ENCODE data around the gene KLF18.

KLF18 gene

DNA sequence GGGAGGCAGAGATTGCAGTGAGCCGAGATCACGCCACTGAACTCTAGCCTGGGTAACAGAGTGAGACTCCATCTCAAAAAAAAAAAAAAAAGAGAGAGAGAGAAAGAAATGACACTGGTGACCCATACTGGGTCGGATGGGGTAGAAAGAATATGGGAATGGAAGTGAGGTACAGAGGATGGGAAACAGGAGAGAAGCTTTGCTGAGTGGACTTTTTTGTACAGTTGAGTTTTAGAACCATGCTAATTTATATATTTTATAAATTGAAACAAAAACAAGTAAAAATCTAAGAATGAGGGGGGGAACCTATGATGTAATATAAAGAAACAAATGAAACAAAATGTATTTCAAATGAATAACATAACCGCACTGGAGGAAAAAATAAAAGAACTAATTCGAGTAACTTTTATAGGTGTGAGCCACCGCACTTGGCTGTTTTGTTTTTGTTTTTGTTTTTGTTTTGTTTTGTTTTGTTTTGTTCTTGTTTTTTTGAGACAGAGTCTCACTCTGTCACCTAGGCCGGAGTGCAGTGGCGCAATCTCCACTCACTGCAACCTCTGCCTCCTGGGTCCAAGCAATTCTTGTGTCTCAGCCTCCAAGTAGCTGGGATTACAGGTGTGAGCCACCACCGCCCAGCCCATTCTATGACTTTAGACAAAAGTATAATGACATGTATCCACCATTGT, 41.1 kb downstream of the KLF18 start:
- Histone ChIP-seq H3K27ac (ENCODE audit: extremely low read depth, low read depth, low read length) (no peak overlapping the region), H3K4me3 (ENCODE audit: low read depth, low read length) (no peak overlapping the region), H3K36me3 (ENCODE audit: control insufficient read depth in 2 of 2, insufficient read depth in 1 of 2, low read length in 2 of 2) (no peaks in the 10 kb centered on the region), H3K4me1 (ENCODE audit: control insufficient read depth, insufficient read depth, low read length) (no peaks in the 10 kb centered on the region), H3K9me3 (ENCODE audit: control insufficient read depth, insufficient read depth, low read depth, low read length) (no peaks in the 10 kb centered on the region)
- TF ChIP-seq ZNF600 (tag by site-specific recombination; IDR thresholded peaks at IDR 0.05) (no peak), ZNF544 (tag by site-specific recombination; IDR thresholded peaks at IDR 0.05) (no peak), ZNF23 (tag by site-specific recombination; IDR thresholded peaks at IDR 0.05; ENCODE audit: borderline replicate concordance) (no peak), ZNF624 (tag by site-specific recombination; IDR thresholded peaks at IDR 0.05) (no peak), ZNF768 (tag by site-specific recombination; IDR thresholded peaks at IDR 0.05) (no peak), ZNF549 (tag by site-specific recombination; IDR thresholded peaks at IDR 0.05) (no peak), ZNF16 (tag by site-specific recombination; IDR thresholded peaks at IDR 0.05; ENCODE audit: low read depth) (no peak), KLF16 (tag by site-specific recombination; IDR thresholded peaks at IDR 0.05) (no peak), ZNF248 (tag by site-specific recombination; IDR thresholded peaks at IDR 0.05) (no peak)
- TF ChIP-seq, protein P1, sequence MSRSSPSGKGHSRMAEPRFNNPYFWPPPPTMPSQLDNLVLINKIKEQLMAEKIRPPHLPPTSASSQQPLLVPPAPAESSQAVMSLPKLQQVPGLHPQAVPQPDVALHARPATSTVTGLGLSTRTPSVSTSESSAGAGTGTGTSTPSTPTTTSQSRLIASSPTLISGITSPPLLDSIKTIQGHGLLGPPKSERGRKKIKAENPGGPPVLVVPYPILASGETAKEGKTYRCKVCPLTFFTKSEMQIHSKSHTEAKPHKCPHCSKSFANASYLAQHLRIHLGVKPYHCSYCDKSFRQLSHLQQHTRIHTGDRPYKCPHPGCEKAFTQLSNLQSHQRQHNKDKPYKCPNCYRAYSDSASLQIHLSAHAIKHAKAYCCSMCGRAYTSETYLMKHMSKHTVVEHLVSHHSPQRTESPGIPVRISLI (tag by site-specific recombination; IDR thresholded peaks at IDR 0.05), result no peak
- ChIA-PET CTCF (interaction anchor here (0.6 kb wide), 1 partner anchor 9 kb away, joined by 3 read pairs; no protein-coding TSS in a partner anchor), POLR2A (no interaction called here)

DNA sequence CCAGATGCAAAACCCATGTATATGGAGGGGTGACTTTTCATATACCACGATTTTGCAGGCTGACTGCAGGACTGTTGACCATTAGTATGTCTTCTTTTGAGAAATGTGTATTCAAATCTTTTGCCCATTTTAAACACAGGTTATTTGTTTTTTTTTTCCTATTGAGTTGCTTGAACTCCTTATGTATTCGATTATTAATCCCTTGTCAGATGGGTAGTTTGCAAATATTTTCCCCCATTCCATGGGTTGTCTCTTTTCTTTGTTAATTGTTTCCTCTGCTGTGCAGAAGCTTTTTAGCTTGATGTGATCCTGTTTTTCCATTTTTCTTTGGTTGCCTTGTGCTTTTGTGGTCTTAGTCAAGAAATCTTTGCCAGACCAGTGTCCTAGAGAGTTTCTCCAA, 47.4 kb downstream of the KLF18 start:
- ChIA-PET CTCF (interaction anchor here (0.7 to 2.2 kb wide), 3 partner anchors 10 to 558 kb away, joined by 4 to 8 read pairs (median 5); no protein-coding TSS in a partner anchor), POLR2A (interaction anchor here (0.7 kb wide), 1 partner anchor 270 kb away, joined by 4 read pairs; no protein-coding TSS in a partner anchor)
- no peaks in the 10 kb centered on the region for H3K9me3 ChIP-seq (ENCODE audit: control insufficient read depth, insufficient read depth, low read depth, low read length)
- no peaks in the 10 kb centered on the region for H3K4me1 ChIP-seq (ENCODE audit: control insufficient read depth, insufficient read depth, low read length)
- no peaks in the 10 kb centered on the region for H3K36me3 ChIP-seq (ENCODE audit: control insufficient read depth in 2 of 2, insufficient read depth in 1 of 2, low read length in 2 of 2)
- no peak overlapping the region for H3K27ac ChIP-seq (ENCODE audit: extremely low read depth, low read depth, low read length)
- TF ChIP-seq ZNF585B (tag by site-specific recombination; IDR thresholded peaks at IDR 0.05) (no peak), GFI1B (tag by site-specific recombination; IDR thresholded peaks at IDR 0.05) (no peak), BCL11A (tag by site-specific recombination; IDR thresholded peaks at IDR 0.05; ENCODE audit: low read depth) (no peak), ZNF121 (tag by site-specific recombination; IDR thresholded peaks at IDR 0.05) (no peak), ZNF843 (tag by site-specific recombination; IDR thresholded peaks at IDR 0.05) (no peak), ZNF514 (tag by site-specific recombination; IDR thresholded peaks at IDR 0.05) (no peak), ZNF37A (tag by site-specific recombination; IDR thresholded peaks at IDR 0.05) (no peak), ZNF140 (tag by site-specific recombination; IDR thresholded peaks at IDR 0.05) (no peak), ZNF184 (tag by site-specific recombination; IDR thresholded peaks at IDR 0.05) (no peak), ZNF23 (tag by site-specific recombination; IDR thresholded peaks at IDR 0.05; ENCODE audit: borderline replicate concordance) (no peak), ZNF510 (tag by site-specific recombination; IDR thresholded peaks at IDR 0.05; ENCODE audit: insufficient replicate concordance) (no peak), ZNF560 (tag by site-specific recombination; IDR thresholded peaks at IDR 0.05; ENCODE audit: borderline replicate concordance) (no peak), ZNF596 (tag by site-specific recombination; IDR thresholded peaks at IDR 0.05) (no peak), ZEB2 (tag by site-specific recombination; IDR thresholded peaks at IDR 0.05) (no peak), ZNF350 (tag by site-specific recombination; IDR thresholded peaks at IDR 0.05) (no peak), ZNF654 (tag by site-specific recombination; IDR thresholded peaks at IDR 0.05; ENCODE audit: low read depth) (no peak), ZNF157 (tag by site-specific recombination; IDR thresholded peaks at IDR 0.05) (no peak), ZNF10 (tag by site-specific recombination; IDR thresholded peaks at IDR 0.05) (no peak)
- TF ChIP-seq, protein P2, sequence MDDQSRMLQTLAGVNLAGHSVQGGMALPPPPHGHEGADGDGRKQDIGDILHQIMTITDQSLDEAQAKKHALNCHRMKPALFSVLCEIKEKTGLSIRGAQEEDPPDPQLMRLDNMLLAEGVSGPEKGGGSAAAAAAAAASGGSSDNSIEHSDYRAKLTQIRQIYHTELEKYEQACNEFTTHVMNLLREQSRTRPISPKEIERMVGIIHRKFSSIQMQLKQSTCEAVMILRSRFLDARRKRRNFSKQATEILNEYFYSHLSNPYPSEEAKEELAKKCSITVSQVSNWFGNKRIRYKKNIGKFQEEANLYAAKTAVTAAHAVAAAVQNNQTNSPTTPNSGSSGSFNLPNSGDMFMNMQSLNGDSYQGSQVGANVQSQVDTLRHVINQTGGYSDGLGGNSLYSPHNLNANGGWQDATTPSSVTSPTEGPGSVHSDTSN (CRISPR knock-in tag; IDR thresholded peaks at IDR 0.05), result no peak
- H3K4me3 ChIP-seq (ENCODE audit: low read depth, low read length), result no peak overlapping the region

Measured in HEK293 (cell line).